Stimulated activated CD8-positive, alpha-beta memory T cell treated with anti-CD3 and anti-CD28 coated beads, Interleukin-15, amount 100 ng/mL, for 48 hours (primary cell): ENCODE measurements around the gene IQCF5.
"Not testable (repeated sequence)": the region's sequence is repeated elsewhere in the genome, so short reads cannot be mapped to it uniquely, and the experiment has no call there.

Source experiments
- DNase-seq, 2 donors: peaks; one replicate each; pipeline ENCODE4 v3.0.0-alpha.2; 2020; ENCODE audit warnings: low read depth in 2 of 2

IQCF5 gene

DNA sequence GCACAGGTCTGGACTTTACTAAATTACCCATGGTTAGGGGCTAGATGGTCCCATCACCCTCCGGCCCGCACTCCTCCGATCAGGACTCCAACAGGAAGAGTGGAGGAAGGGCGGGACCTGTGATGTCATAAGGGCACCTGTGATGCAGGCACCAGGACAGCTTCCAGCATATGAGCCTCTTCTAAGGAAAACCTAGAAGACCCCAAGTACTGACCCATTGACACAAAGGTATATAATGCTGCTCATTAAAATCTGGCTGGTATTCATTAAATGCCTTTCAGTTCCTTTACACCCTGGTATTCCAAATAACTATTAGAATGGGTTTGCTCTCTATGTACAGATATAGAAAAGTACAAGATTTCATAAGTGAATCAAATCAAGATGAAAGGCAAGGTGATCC, at the start of gene IQCF5:
Gene IQCF5, minus strand, starts transcription at position 101 of the 400 bp plus-strand sequence. Its CDS starts 70 bp downstream, at position 31.
- no peak for DNase-seq

DNA sequence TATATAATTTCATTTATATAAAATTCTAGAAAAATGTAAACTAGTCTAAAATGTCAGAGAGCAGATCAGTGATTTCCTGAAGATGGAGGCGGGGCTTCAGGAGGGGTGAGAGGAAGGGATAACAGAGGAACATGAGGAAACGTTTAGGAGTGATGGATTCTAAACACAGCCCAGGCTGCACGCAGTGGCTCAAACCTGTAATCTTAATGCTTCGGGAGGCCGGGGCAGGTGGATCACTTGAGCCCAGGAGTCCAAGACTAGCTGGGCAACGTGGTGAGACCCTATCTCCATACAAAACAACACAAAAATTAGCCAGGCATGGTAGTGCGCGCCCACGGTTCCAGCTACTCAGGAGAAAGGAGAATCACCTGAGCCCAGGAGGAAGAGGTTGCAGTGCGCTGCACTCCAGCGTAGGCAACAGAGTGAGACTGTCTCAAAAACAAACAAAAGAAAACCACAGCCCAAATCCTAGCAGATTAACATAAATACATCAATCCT, 45.7 kb upstream of the IQCF5 start:
- DNase-seq = no peak

GRCh38 chr3:51916418-51916817, 41.0 kb upstream of the IQCF5 start:
- no peak for DNase-seq

DNA sequence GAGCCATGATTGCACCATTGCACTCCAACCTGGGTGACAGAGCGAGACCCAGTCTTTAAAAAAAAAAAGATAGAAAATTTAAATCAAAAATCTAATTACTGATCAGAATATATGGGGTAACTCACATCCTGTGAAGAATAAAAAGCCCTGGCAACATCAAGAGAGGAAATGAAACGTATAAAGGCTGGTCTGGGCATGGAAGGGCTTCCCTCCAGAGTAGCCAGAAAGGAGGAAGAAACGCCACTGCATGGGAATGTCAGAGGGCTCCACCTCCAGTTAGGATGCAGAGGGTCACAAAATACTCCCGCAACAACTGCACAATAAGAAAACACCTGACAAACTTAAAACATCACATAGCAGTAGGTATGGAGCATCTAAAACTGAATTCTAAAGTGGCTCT, 32.6 kb upstream of the IQCF5 start:
- no peak for DNase-seq

DNA sequence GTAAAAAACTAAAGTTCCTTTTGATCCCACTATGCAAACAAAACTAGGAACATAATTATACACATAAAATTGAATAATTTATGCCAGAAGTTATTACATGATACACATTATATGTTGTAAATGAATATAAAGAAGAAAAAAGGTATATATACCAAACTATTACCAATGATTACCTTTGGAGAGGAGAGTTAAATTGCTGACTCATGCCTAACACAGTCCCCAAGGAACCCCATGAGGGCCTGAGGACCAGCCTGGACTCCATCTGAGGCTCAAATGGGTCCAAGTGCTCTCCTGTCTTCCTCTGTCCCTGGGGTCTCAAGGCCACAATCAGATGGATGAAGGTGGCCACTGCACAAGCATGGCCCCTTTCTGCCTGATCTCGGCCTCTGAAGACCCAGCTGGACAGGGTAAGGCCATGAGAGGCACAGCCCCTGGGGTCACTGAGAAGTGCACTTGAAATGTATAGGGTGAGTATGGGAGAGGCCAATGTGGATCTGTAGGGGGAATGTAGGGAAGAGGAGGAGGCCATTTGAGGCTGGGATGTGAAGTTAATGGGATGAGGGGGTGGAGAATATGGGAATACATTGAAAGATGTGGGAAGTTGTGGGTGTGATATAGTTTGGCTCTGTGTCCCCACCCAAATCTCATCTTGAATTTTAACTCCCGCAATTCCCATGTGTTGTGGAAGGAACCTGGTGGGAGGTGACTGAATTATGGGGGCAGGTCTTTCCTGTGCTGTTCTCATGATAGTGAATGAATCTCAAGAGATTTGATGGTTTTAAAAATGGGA, 28.8 kb upstream of the IQCF5 start:
- no peak for DNase-seq

- DNase-seq = peak in 1 of 2 donors; percentile 25
These were observed 27.0 kb upstream of the IQCF5 start for GRCh38 chr3:51902361-51902760.

DNA sequence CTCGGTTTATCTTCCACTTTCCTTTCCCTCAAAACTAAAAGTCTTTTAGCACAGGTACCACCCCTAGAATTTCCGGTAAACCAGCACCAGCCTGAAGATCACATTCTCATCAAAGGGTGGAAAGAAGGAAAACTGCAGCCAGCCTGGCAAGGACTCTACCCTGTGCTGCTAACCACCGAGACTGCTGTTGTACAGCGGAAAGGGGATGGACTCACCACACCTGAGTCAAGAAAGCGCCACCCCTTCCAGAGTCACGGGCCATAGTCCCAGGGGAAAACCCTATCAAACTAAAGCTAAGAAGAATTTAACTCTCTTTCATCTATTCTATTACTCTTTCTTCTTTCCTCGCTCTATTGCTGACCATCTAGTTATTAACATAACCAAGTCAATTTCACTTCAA, 24.6 kb upstream of the IQCF5 start:
- DNase-seq = not testable (repeated sequence)

DNA sequence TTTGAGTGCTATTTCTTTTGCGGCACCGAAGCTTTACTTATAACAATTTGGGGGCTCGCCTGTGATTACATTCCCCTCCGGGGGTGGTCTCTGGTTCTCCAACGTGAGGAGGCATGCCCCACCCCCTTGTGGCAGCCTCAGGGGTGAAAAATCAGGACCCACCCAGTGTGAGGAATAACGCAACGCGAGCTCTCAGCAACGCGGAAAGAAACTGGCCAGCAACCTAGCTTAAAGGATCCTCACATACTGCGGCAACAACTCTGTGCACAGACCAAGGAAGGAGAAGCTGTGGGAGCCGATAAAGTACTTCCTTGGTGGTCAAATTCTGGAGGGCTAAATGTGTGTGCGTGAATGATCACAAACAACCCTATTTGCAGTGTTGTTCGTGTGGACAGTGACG, 22.0 kb upstream of the IQCF5 start:
- no peak for DNase-seq

- no peak for DNase-seq
These were observed 21.4 kb upstream of the IQCF5 start for GRCh38 chr3:51896607-51897305.

DNA sequence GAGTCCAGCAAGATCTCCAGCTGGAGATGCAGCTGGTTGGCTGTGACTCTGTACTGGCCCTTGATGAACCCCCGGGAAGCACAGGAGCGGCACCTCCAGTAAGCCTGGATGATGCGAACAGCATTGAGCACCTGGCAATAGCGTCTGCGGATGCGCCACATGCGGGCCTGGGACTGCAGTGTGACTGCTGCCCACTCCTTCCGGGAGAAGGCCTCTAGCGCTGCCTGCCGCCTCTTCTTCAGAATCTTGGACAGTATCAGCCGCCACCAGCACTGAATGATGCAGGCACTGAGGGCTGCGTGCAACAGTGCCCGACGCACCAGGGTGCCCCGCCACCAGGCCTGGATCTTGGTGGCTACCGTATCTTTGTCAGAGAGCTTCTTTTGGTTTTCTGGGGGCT, 19.5 kb upstream of the IQCF5 start:
- DNase-seq = no peak

DNA sequence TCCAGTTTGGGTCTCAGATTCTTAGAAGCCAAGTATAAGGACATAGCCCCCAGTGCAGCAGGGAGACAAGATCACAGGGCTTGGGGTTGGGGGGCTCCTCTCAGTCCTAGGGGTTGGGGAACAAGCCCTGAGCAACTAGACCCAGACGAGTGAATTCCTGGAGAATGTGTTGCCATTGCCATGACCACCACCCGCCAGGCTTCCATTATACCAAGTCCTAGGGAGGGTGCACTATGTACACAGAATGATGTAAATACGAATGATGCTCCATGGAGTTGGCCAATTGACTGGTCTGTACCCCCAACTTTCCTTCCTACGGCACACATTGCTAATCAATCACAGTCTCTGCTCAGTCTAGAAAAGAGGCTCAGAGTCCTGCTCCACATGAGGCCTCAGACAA, 19.0 kb upstream of the IQCF5 start:
- no peak for DNase-seq

DNA sequence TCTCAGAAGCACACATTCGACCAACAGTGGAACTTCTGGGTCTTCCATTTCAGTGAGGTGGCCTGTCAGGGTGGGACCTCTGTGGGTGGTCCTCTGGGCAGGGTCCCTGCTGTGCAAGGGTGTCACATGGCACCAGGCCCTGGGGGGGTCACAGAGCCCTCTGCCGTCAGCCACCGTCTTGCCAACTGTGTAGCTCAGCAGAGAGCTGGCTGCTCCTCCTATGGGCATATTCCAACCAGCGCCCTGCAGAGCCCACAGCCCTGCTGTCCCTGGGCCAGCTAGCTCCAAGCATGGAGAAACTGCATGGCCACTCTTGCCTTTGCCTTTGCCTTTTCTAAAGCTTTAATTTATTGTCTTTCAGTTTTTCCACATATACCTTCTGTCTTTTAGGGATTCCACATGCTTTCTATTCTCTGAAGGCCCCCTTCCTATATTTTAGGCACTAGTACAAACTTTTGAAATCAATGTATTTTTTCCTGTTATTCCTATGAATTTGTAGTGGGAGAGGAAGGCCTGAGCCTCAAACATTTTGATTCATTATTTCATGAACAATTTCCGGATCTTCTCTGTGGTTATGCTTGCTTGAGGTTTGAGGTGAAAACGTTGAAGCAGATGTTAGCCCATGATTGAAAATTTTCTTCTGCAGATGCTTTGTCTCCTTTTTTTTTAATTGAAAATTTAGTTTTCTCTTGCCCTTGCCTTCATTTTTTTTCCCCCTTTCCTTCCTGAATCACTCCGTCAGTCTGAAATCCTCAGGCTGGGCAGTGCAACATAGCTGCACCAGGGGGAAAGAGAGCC, 16.0 kb upstream of the IQCF5 start:
- DNase-seq = no peak

- no peak for DNase-seq
These were observed 13.2 kb upstream of the IQCF5 start for GRCh38 chr3:51888463-51889105.

GRCh38 chr3:51887620-51888019, 12.2 kb upstream of the IQCF5 start:
- DNase-seq = no peak

DNA sequence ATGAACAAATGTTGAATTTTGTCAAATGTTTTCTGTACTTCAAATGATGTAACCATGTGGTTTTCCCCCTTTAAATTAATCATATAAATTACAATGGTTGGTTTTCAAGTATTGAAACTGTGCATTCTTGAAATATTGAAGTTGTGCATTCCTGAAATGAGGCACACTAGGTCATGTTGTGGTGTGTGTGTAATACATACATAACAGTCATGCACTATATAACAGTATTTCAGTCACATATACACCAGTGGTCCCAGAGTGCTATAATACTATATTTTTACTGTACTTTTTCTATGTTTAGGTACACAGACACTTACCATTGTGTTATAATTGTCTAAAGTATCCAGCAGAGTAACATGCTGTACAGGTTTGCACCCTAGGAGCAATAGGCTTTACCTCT, 11.0 kb upstream of the IQCF5 start:
- DNase-seq = no peak

GRCh38 chr3:51879937-51880336, 4.5 kb upstream of the IQCF5 start:
- no peak for DNase-seq

DNA sequence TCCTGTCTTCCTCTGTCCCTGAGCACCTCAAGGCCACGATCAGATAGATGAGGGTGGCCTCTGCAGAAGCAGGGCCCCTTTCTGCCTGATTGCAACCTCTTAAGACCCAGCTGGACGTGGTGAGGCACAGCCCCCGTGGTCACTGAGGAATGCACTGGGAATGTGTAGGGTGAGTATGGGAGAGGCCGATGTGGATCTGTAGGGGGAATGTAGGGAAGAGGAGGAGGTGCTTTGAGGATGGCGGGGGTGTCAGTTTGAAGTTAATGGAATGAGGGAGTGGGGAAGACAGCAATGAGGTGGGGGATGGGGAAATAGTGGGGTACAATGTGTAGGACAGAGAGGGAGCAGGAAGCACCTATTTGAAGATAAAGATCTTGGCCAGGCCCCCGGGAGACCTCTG, 785 bp upstream of the IQCF5 start:
- no peak for DNase-seq

- DNase-seq = no peak
These were observed 512 bp downstream of the IQCF5 start for GRCh38 chr3:51874889-51875288.

DNA sequence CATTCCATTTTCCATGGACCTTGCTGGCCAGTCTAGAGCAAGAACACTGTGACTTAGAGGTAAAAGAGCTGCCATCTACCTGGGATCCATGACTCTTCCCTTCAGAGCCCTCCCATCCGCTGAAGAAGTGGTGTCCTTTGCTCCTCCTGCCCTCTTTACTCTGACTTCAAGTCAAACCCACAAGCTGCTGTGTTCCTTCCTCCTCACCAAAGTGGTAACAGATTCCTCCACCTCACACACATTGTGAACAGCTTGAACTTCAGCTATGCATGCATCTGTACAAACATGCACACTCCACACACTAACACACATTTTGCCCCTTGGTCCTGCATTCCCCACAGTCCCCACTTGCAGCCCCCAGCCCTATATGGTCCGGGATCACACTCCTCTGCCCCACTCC, 990 bp downstream of the IQCF5 start:
- no peak for DNase-seq

DNA sequence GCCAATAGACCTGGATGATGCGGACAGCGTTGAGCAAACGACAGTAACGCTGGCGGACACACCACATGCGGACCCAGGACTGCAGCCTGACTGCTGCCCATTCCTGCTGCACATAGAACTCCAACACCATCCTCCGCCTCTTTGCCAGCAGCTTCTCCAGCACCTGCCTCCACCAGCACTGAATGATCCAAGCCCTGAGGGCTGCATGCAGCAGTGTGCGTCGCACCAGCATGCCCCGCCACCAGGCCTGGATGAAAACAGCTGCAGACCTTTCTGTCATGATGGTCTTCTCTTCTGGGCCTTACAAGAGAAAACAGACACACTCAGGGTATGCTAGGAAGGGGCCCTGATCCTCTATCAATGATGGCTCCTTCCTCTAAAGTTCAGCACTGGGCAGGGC, 1.5 kb downstream of the IQCF5 start:
- no peak for DNase-seq

- no peak for DNase-seq
These were observed 2.1 kb downstream of the IQCF5 start for GRCh38 chr3:51873253-51873766.

GRCh38 chr3:51869304-51869703, 6.1 kb downstream of the IQCF5 start:
- DNase-seq = no peak
